ENCODE results near the gene PARP15.

GRCh38 chr3:122555275-122556071 lies 22.0 kb upstream of the PARP15 start:
- TF ChIP-seq SP1 (IDR thresholded peaks at IDR 0.05) (no peak), PKNOX1 (IDR thresholded peaks at IDR 0.05) (no peak), NFRKB (IDR thresholded peaks at IDR 0.05) (no peak), SUZ12 (IDR thresholded peaks at IDR 0.05) (no peak), FOXM1 (IDR thresholded peaks at IDR 0.05; ENCODE audit: borderline replicate concordance) (no peak), HDGF (IDR thresholded peaks at IDR 0.05; ENCODE audit: borderline replicate concordance) (no peak), L3MBTL2 (conservative IDR thresholded peaks at IDR 0.05) (no peak)
